Measurements from ENCODE around the gene ZNF679.
"Not testable (repeated sequence)": the region's sequence is repeated elsewhere in the genome, so short reads cannot be mapped to it uniquely, and the experiment has no call there.

Gene ZNF679

DNA sequence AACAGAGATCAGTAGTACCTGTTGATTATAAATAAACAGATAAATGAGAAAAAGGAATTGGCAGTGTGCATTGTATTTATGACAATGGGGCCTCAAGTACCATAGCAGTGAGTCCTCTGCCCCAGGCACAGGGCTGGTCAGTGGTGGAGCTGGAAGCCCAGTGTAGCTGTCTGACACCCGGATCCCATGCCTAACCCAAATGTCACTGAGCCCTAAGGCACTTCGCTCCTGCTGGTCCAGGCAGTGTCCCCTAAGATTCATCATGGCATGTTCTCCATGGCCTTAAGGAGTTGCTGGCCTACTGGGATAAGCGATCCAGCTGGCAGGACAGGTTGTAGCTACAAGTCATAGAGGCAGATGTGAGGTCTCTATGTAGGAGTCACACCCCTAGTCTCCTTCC is 82.2 kb downstream of the ZNF679 start:
- DNase-seq: no peak

DNA sequence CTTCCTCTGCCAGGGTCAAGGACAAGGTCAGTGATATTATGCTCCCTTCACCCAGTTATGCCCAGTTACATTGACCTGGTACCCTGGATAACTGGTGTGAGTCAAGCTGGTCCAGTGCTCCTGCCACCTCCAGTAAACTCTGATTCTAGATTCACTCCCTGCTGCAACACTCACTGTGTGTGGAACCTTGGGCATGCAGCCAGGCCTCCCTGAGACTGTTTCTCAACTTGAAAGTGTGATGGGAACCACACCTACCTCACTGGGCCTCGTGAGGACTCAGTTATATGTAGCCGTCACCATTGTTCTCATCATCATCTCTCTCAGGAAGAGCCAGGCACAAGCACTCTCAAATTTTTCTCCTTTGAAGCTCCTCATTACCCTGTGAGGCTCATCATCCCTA is 84.6 kb downstream of the ZNF679 start:
- DNase-seq: peak in 1 of 51 donors; percentile 51

DNA sequence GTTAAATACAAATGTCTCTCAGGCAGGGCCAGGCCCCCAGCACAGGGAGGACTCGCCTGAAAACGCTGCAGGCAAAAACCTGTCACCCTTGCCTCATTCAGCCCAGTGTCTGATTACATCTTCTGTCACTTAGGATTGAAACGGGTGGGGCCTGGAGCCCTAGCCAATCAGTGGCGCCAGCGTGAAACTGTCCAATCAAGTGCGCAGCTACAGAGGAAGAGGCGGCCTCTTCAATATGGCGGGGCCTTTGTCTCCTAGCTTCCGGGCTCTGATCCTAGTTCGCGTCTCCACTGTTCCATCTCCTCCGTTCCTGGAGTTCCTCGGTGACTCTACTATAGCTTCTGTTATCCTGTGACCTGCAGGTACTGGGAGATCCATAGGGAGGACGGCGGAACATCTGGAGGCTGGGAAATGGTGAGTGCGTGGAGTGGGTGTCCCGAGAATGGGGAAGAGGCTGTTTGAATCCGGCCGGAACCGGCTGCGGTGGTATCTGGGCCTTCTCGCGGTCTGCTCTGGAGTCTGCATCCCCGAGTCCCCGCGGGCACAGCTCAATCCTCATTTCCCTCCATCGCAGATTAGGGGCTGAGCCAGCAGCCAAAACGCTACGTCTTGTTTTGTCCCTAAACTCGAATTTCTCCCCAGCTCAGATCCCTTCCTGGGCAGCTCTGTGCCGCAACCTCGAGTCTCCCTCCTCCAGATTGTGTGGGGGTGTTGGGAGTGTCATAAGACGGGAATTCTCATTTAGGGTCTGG is 85.6 kb downstream of the ZNF679 start, which contains the start of gene ZNF736:
ZNF736 (plus strand) TSS at position 222 of the 752 bp plus-strand sequence; CDS start at position 412, 190 bp downstream.
- DNase-seq: peak; percentile 10 to 95 (median 82)

DNA sequence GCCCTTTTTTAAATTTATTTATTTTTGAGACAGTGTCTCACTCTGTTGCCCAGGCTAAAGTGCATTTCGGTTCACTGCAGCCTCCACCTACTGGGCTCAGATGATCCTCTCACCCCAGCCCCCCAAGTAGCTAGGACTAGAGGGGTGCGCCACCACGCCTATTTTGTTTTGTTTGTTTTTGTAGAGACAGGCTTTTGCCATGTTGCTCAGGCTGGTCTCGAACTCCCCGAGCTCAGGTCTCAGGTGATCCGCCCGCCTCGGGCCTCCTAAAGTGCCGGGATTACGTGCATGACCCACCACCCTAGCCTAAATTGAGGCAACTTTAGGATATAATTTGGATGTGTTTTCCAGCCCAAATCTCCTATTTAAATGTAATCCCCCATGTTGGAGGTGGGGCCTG is 86.3 kb downstream of the ZNF679 start:
- DNase-seq: peak in 2 of 51 donors; percentile 5 to 18

DNA sequence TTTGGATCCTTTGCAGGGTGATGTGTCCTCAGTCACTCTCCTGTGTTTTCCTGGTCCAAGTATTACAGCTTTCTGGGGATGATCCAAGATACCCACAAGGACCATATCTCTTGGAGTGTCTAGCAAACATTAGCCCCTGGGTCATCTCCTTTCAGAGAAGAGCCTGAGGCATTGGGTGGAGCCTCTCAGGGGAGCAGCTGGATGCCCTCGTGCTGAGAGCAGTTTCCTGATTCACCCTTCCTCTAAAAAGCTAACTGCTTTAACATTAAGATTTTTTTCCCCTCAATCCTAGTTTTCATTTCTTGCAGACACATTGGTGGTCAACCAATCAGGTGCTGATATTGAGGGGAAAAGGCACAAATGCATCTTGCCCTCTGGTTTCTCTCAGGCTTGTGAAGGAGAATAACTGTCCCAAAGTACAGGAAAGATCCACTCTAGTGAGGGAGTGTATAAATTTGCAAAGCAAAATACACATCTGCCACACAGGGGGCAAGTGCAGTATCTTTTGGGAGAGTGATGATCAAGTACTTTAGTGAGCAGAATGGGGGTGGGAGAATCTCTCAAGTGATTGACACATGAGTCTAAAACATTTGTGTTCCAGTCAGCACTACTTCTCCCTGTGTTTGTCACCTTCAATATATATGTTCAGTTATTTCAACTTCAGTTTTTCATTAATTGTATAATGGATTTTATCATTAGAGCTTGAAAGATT is 87.9 kb downstream of the ZNF679 start:
- DNase-seq: not testable (repeated sequence)

Measured in hypothalamus (tissue), 51 donors.